HG02678 (cell line): Measurements from ENCODE around the gene XRN1.
"Not testable (repeated sequence)": the region's sequence is repeated elsewhere in the genome, so short reads cannot be mapped to it uniquely, and the experiment has no call there.

ENCODE experiments used
- ATAC-seq: cut with Tn5 transposase; IDR thresholded peaks from one replicate; pipeline ENCODE4 v1.9.1; 2021; ENCODE audit warnings: mild to moderate bottlenecking, moderate library complexity; ENCODE audit not compliant: unreplicated experiment

XRN1 gene

GRCh38 chr3:142353571-142353970 lies 94.3 kb downstream of the XRN1 start:
- no peak for ATAC-seq

- ATAC-seq: not testable (repeated sequence)
These were observed 95.1 kb downstream of the XRN1 start for GRCh38 chr3:142352698-142353097.

GRCh38 chr3:142348460-142348859 lies 99.4 kb downstream of the XRN1 start:
- ATAC-seq: no peak

GRCh38 chr3:142337994-142338393 lies 109.8 kb downstream of the XRN1 start:
- ATAC-seq: no peak

GRCh38 chr3:142332390-142332789 lies 115.4 kb downstream of the XRN1 start:
- no peak for ATAC-seq

- not testable (repeated sequence) for ATAC-seq
These were observed 123.4 kb downstream of the XRN1 start for GRCh38 chr3:142324275-142324953.

GRCh38 chr3:142319912-142320311 lies 127.9 kb downstream of the XRN1 start:
- ATAC-seq: no peak

GRCh38 chr3:142319094-142319493 lies 128.7 kb downstream of the XRN1 start:
- ATAC-seq: no peak

GRCh38 chr3:142318331-142318730 lies 129.5 kb downstream of the XRN1 start:
- ATAC-seq: no peak

- not testable (repeated sequence) for ATAC-seq
These were observed 131.9 kb downstream of the XRN1 start for GRCh38 chr3:142315978-142316388.

- ATAC-seq: no peak
These were observed 132.8 kb downstream of the XRN1 start for GRCh38 chr3:142315083-142315482.

GRCh38 chr3:142310439-142310838 lies 137.4 kb downstream of the XRN1 start:
- ATAC-seq: no peak

GRCh38 chr3:142302847-142303246 lies 145.0 kb downstream of the XRN1 start:
- ATAC-seq: not testable (repeated sequence)

GRCh38 chr3:142298626-142299025 lies 149.2 kb downstream of the XRN1 start:
- ATAC-seq: no peak

- ATAC-seq: no peak
These were observed 151.3 kb downstream of the XRN1 start for GRCh38 chr3:142296507-142296906.

- ATAC-seq: no peak
These were observed 159.8 kb downstream of the XRN1 start for GRCh38 chr3:142287866-142288638.

- no peak for ATAC-seq
These were observed 162.7 kb downstream of the XRN1 start for GRCh38 chr3:142285083-142285517.

GRCh38 chr3:142282503-142282902 lies 165.3 kb downstream of the XRN1 start:
- ATAC-seq: no peak

- ATAC-seq: no peak
These were observed 166.4 kb downstream of the XRN1 start for GRCh38 chr3:142281474-142281873.

GRCh38 chr3:142279965-142280590 lies 167.8 kb downstream of the XRN1 start:
- peak; percentile 88 for ATAC-seq

GRCh38 chr3:142278451-142278850 lies 169.4 kb downstream of the XRN1 start:
- ATAC-seq: no peak

GRCh38 chr3:142276781-142277180 lies 171.1 kb downstream of the XRN1 start:
- no peak for ATAC-seq
